Putamen (tissue), 1 donor: ENCODE data around the gene ZNF316.
A peak's percentile ranks its signal among the peaks of the same experiment; 100 is the strongest.
"Not testable (repeated sequence)": the region's sequence is repeated elsewhere in the genome, so short reads cannot be mapped to it uniquely, and the experiment has no call there.

Experiments used
- DNase-seq: peaks from one replicate; pipeline ENCODE4 v3.0.0-alpha.2; 2016; ENCODE audit warnings: low spot score

The ZNF316 gene

GRCh38 chr7:6621195-6622133, 15.7 kb upstream of the ZNF316 start:
- DNase-seq = no peak

- DNase-seq = no peak
These were observed 14.9 kb upstream of the ZNF316 start for GRCh38 chr7:6622134-6622710.

- DNase-seq = no peak
These were observed 13.4 kb upstream of the ZNF316 start for GRCh38 chr7:6623589-6624245.

- DNase-seq = no peak
These were observed 12.9 kb upstream of the ZNF316 start for GRCh38 chr7:6624246-6624611.

- DNase-seq = no peak
These were observed 9.1 kb upstream of the ZNF316 start for GRCh38 chr7:6628045-6628444.

GRCh38 chr7:6630007-6630849, 6.9 kb upstream of the ZNF316 start:
- DNase-seq = no peak

GRCh38 chr7:6631605-6632004, 5.5 kb upstream of the ZNF316 start:
- DNase-seq = peak; percentile 49

GRCh38 chr7:6634021-6634420, 3.1 kb upstream of the ZNF316 start:
- DNase-seq = no peak

- DNase-seq = not testable (repeated sequence)
These were observed 2.1 kb upstream of the ZNF316 start for GRCh38 chr7:6634971-6635370.

- no peak for DNase-seq
These were observed 569 bp downstream of the ZNF316 start for GRCh38 chr7:6637544-6638229.

- DNase-seq = no peak
These were observed 1.9 kb downstream of the ZNF316 start for GRCh38 chr7:6639032-6639431.

- no peak for DNase-seq
These were observed 2.5 kb downstream of the ZNF316 start for GRCh38 chr7:6639627-6640026.

- DNase-seq = no peak
These were observed 3.2 kb downstream of the ZNF316 start for GRCh38 chr7:6640246-6640721.

- DNase-seq = no peak
These were observed 4.4 kb downstream of the ZNF316 start for GRCh38 chr7:6641305-6642035.

- DNase-seq = no peak
These were observed 5.2 kb downstream of the ZNF316 start for GRCh38 chr7:6642239-6642839.

GRCh38 chr7:6642861-6643640, 5.9 kb downstream of the ZNF316 start:
- no peak for DNase-seq

- no peak for DNase-seq
These were observed 7.0 kb downstream of the ZNF316 start for GRCh38 chr7:6643915-6644625.

GRCh38 chr7:6644728-6645127, 7.6 kb downstream of the ZNF316 start:
- DNase-seq = no peak

GRCh38 chr7:6646465-6646864, 9.3 kb downstream of the ZNF316 start:
- no peak for DNase-seq
